Amniotic stem cell (primary cell): ENCODE data around the gene PHF20.
"Not testable (repeated sequence)": the region's sequence is repeated elsewhere in the genome, so short reads cannot be mapped to it uniquely, and the experiment has no call there.

Experiments
- DNase-seq: peaks from one replicate; lab custom pipeline; 2025; lab: John Stamatoyannopoulos, UW

Gene PHF20

GRCh38 chr20:35885212-35885611 lies 113.4 kb downstream of the PHF20 start:
- no peak for DNase-seq

- no peak for DNase-seq
Measured at GRCh38 chr20:35886537-35886936, 114.7 kb downstream of the PHF20 start.

GRCh38 chr20:35887393-35888064 lies 115.7 kb downstream of the PHF20 start:
- no peak for DNase-seq

GRCh38 chr20:35888657-35889056 lies 116.8 kb downstream of the PHF20 start:
- DNase-seq, result no peak

GRCh38 chr20:35891375-35891774 lies 119.6 kb downstream of the PHF20 start:
- no peak for DNase-seq

- DNase-seq, result no peak
Measured at GRCh38 chr20:35892871-35893270, 121.1 kb downstream of the PHF20 start.

- DNase-seq, result no peak
Measured at GRCh38 chr20:35893942-35894341, 122.1 kb downstream of the PHF20 start.

- DNase-seq, result not testable (repeated sequence)
Measured at GRCh38 chr20:35895516-35895915, 123.7 kb downstream of the PHF20 start.

- DNase-seq, result no peak
Measured at GRCh38 chr20:35899064-35899463, 127.2 kb downstream of the PHF20 start.

GRCh38 chr20:35901230-35901629 lies 129.4 kb downstream of the PHF20 start:
- DNase-seq, result not testable (repeated sequence)

GRCh38 chr20:35901678-35902544 lies 130.1 kb downstream of the PHF20 start:
- DNase-seq, result peak; percentile 46

- DNase-seq, result no peak
Measured at GRCh38 chr20:35902545-35902941, 130.7 kb downstream of the PHF20 start.

- no peak for DNase-seq
Measured at GRCh38 chr20:35903843-35904242, 132.0 kb downstream of the PHF20 start.

- DNase-seq, result no peak
Measured at GRCh38 chr20:35904982-35905663, 133.3 kb downstream of the PHF20 start.

- DNase-seq, result no peak
Measured at GRCh38 chr20:35907017-35907701, 135.3 kb downstream of the PHF20 start.

- no peak for DNase-seq
Measured at GRCh38 chr20:35908007-35908406, 136.2 kb downstream of the PHF20 start.

- DNase-seq, result no peak
Measured at GRCh38 chr20:35909176-35909575, 137.4 kb downstream of the PHF20 start.

- no peak for DNase-seq
Measured at GRCh38 chr20:35909796-35910195, 138.0 kb downstream of the PHF20 start.

GRCh38 chr20:35910254-35910653 lies 138.4 kb downstream of the PHF20 start:
- DNase-seq, result no peak

GRCh38 chr20:35912881-35913280 lies 141.1 kb downstream of the PHF20 start:
- DNase-seq, result no peak

GRCh38 chr20:35917077-35917476 lies 145.3 kb downstream of the PHF20 start:
- DNase-seq, result no peak

- DNase-seq, result no peak
Measured at GRCh38 chr20:35918021-35918420, 146.2 kb downstream of the PHF20 start.
